Activated naive CD4-positive, alpha-beta T cell treated with Interleukin-2 at 50 U/mL for 16 hours (primary cell): Measurements from ENCODE around the gene EXOC2.
A peak's percentile ranks its signal among the peaks of the same experiment; 100 is the strongest.

Experiments used
- DNase-seq: peaks from one replicate; pipeline ENCODE4 v3.0.0-alpha.2; 2020

EXOC2 gene

GRCh38 chr6:456887-457286 lies 236.1 kb downstream of the EXOC2 start:
- no peak for DNase-seq

- no peak for DNase-seq
Measured at GRCh38 chr6:456358-456867, 236.5 kb downstream of the EXOC2 start.

GRCh38 chr6:455835-456234 lies 237.1 kb downstream of the EXOC2 start:
- no peak for DNase-seq

GRCh38 chr6:455006-455585 lies 237.8 kb downstream of the EXOC2 start:
- peak; percentile 49 for DNase-seq

GRCh38 chr6:454148-454991 lies 238.6 kb downstream of the EXOC2 start:
- no peak for DNase-seq

- DNase-seq, result no peak
Measured at GRCh38 chr6:453152-453551, 239.8 kb downstream of the EXOC2 start.

GRCh38 chr6:452301-453067 lies 240.5 kb downstream of the EXOC2 start:
- no peak for DNase-seq

GRCh38 chr6:451847-452246 lies 241.1 kb downstream of the EXOC2 start:
- DNase-seq, result no peak

GRCh38 chr6:451336-451735 lies 241.6 kb downstream of the EXOC2 start:
- no peak for DNase-seq

GRCh38 chr6:449486-450419 lies 243.2 kb downstream of the EXOC2 start:
- no peak for DNase-seq

- DNase-seq, result no peak
Measured at GRCh38 chr6:449057-449430, 243.9 kb downstream of the EXOC2 start.

GRCh38 chr6:448296-449056 lies 244.5 kb downstream of the EXOC2 start:
- DNase-seq, result no peak

- peak; percentile 55 for DNase-seq
Measured at GRCh38 chr6:447381-448165, 245.4 kb downstream of the EXOC2 start.

- DNase-seq, result peak; percentile 96
Measured at GRCh38 chr6:446418-447366, 246.2 kb downstream of the EXOC2 start.

- no peak for DNase-seq
Measured at GRCh38 chr6:445571-446417, 247.1 kb downstream of the EXOC2 start.

GRCh38 chr6:444653-445275 lies 248.2 kb downstream of the EXOC2 start:
- peak; percentile 65 for DNase-seq

GRCh38 chr6:443621-444159 lies 249.2 kb downstream of the EXOC2 start:
- no peak for DNase-seq
